ENCODE measurements around the gene SCARF1.

Gene SCARF1

DNA sequence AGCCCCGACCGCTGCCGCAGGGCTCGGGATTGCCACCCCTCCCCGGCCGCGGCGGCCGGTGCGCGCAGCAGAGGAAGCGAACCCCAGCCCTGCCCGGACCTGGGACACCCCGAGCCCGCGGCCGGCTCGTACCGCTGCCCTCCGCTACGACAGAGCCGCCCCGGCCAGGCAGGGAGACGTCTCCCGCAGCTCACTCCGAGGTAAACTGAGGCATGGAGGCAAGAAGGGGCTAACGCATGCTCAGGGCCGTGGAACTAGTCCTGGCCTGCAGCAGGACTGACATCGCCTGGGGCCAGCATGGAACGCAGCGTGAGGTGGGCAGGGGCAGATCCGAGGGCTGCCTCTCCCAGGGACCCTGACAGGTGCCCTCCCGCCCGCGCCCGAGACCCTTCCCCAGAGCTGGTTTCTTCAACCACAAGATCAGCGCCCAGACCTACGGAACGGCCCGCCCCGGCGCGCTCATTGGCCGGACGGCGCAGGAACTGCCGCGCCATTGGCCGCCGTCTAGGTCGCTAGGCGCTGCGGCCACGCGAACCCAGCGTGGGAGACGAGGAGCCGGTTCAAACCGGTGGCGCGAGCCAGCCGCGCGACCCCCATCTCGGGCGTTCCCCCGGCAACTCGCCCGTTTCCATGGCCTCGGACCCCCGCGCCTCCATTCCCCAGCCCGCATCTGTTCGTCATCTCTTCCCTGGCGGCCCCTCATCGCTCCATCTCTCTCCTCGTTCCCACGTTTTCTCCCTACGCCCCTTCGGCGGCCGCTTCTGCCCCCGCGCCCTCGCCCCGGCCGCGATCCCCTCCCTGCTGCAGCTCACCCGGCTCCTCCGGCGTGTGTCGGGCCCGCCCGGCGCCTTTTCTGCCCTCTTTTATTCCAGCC lies 17.3 kb downstream of the SCARF1 start, which contains the start of gene SLC43A2:
SLC43A2 (minus strand) TSS at position 853 of the 874 bp plus-strand sequence. CDS start 960 bp downstream, outside the sequence.
- DNase-seq = no peak

- no peak for DNase-seq
Observed at GRCh38 chr17:1627182-1627981, 18.1 kb downstream of the SCARF1 start.

DNA sequence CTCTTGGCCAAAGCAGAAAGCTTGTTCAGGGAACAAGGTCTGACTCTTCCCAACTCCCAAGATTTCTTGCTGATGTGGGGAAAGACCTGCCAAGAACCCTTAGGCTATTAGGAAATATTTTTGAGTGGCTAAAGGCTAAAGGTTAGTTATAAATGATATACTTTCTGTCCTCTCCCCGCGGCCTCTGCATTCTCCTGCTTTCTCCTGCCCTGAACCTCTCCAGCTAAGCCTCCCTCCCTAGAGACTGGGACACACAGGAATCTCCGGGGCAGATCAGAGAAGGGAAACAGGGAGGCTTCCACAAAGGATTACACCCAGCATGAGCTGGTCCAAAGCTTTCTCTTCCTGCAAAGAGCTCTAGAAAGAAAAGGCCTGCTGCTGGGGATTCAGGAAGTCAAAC lies 19.2 kb downstream of the SCARF1 start:
- DNase-seq = no peak

GRCh38 chr17:1625581-1625980 lies 20.0 kb downstream of the SCARF1 start:
- DNase-seq = no peak

GRCh38 chr17:1625053-1625452 lies 20.5 kb downstream of the SCARF1 start:
- no peak for DNase-seq

GRCh38 chr17:1624650-1625049 lies 20.9 kb downstream of the SCARF1 start:
- DNase-seq = no peak

- no peak for DNase-seq
Observed at GRCh38 chr17:1623057-1623630, 22.4 kb downstream of the SCARF1 start.

GRCh38 chr17:1621273-1621954 lies 24.1 kb downstream of the SCARF1 start:
- no peak for DNase-seq

DNA sequence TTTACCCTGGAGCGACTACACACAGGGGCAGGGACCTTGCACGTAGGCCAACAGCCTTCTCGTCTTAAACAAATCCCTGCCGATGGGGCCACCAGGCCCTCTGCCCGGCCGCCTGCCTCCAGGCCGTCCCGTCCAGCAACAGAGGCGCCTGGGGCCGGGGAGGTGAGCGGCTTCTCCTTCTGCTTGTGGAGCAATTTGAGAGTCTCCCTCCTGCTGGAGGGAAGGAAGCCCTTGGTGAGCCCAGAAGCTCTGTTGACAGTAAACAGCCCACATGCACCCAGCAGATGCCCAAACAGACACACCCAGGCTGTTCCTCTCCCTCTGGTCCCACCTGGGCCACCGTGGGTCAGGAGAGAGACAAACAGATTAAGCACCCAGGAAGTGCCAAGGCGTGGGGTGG lies 25.0 kb downstream of the SCARF1 start:
- no peak for DNase-seq

- no peak for DNase-seq
Observed at GRCh38 chr17:1617620-1618174, 27.8 kb downstream of the SCARF1 start.

GRCh38 chr17:1616101-1616500 lies 29.4 kb downstream of the SCARF1 start:
- no peak for DNase-seq

DNA sequence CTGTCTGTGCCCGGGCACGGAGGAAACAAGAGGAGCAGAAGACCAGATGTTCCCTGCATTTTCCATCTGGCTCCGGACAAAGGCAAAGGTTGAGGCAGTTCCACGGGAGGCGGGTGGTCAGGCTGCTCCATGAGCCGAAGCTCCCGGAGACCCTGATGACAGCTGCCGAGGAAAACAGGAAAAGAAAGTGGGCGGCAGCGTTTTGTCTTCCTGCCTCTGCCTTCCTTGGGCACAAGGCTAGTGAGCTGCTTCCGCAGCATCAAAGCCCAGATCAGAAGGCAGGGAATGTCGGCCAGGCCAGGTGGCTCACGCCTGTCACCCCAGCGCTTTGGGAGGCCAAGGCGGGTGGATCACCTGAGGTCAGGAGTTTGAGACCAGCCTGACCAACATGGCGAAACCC lies 33.1 kb downstream of the SCARF1 start:
- no peak for DNase-seq

DNA sequence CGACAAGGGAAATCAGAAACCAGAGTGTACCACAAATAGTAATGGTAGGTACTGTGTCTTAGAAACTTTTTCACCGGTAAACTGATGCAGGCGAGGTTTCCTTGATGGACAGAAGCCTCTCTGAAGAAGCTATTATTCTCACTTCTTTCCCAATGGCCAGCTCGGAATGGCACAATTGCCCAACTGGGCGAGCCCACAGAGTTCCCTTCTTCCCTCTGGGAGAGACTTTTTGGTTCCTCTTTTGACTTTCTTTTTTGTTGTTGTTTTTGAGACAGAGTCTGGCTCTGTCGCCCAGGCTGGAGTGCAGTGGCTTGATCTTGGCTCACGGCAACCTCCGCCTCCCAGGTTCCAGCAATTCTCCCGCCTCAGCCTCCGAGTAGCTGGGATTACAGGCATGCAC lies 33.8 kb downstream of the SCARF1 start:
- no peak for DNase-seq

DNA sequence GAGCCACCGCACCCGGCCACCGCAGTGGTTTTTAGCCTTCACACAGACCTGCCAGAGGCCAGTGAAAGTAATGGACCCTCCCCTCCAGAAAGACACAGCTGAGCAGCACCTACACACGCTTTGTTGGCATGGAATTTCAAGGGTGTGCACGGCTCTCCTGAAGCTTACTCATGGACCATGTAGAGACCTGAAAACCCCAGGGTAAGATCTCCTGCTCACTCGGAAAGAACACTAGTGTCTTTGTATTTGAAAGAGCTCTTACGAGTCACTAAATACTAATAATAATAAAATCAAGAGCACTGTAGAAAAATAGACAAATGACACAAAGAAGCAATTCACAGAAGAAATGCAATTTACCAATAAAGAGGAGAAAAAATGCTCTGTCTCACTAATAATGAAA lies 36.9 kb downstream of the SCARF1 start:
- DNase-seq = no peak

GRCh38 chr17:1607971-1608320 lies 37.6 kb downstream of the SCARF1 start:
- DNase-seq = no peak

- DNase-seq = no peak
Observed at GRCh38 chr17:1606352-1606985, 39.1 kb downstream of the SCARF1 start.

DNA sequence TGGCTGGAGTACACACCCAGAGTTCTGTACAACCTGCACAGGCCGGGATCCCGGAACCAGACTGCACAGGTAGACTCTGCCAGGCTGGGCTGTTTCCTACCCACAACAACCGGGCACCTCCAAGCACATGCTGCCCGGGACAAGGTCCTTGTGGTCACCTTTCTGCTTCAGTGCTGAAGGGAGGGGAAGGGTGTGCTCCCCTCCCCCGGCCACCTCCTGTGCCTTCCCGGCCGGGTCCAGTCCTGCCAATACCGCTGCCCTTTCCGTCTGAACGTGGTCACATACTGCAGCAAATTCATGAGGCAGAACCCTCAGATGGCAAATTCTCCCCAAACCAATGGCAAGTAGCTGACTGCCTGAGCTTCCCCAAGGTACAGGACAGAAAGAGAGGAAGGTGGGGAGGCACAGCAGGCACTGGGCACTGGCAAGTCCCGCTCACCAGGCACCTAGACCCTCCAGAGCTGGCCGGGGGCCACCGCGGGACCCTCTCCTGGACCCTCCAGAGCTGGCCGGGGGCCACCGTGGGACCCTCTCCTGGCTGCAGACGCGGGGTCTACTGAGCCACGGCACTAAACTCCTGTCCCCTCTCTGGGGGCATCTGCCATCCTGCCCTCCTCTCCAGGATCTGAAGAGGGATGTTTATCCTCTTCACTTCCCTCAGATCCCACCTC lies 39.7 kb downstream of the SCARF1 start:
- DNase-seq = no peak

GRCh38 chr17:1604831-1605528 lies 40.6 kb downstream of the SCARF1 start:
- DNase-seq = no peak

- DNase-seq = no peak
Observed at GRCh38 chr17:1601571-1601970, 44.0 kb downstream of the SCARF1 start.

DNA sequence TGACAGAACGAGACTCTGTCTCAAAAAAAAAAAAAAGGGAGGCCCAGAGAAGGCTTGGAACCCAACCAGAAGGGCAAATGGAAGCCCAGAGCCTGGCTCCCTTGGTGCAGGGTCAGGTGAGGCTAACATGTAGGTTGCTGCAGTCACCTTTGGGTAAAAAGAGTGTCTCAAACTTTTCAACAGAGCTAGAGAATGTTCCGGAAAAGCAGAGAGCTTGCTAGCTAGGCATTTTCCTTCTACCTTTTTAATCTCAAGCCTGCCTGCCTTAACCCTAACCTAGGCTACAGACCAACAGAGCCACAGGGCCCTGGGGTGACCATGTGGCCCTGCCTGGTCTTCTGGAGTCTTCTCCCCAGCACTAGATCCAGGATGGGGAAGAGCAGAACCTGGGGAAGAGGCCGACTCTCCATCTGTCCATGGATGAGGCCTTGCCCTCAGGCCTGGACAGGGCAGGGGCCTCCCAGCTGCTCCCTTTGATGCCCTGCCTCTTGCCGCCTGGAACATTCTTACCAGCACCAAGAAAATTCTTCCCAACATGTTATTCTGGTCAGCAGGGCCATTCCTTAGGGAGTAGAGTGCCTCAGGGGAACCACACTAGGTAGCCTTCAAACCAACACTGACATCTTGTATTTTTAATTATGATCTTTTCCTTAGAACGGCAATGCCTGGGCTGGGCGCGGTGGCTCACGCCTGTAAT lies 47.0 kb downstream of the SCARF1 start:
- no peak for DNase-seq

Measured in cortex of kidney (tissue), 1 donor.